Measurements from ENCODE around the gene OR10D3. TPM values are rescaled to one million over a fixed set of nuclear protein-coding genes. Genes with fewer than 3 reads are reported as not detected.

OR10D3 gene
- total and polyA plus RNA-seq, 2 experiments from 2014 or later: not detected

- Histone ChIP-seq H3K9me3 (ENCODE audit: low read depth) (no peaks in the 10 kb centered on the region), H3K9me2 (ENCODE audit: insufficient read depth) (no peaks in the 10 kb centered on the region), H2AFZ (no peak overlapping the region), H3K36me3 (ENCODE audit: low read depth) (no peaks in the 10 kb centered on the region), H3K4me2 (ENCODE audit: unreplicated experiment) (no peak overlapping the region), H3K4me1 (ENCODE audit: insufficient read depth) (no peaks in the 10 kb centered on the region), H3F3A (ENCODE audit: insufficient read depth) (no peaks in the 10 kb centered on the region), H4K20me1 (ENCODE audit: insufficient read depth) (no peaks in the 10 kb centered on the region), H3K4me3 (no peak overlapping the region), H3K79me2 (ENCODE audit: insufficient read depth) (no peaks in the 10 kb centered on the region), H3K27me3 (replicated peaks; ENCODE audit: insufficient read depth) (peaks cover 6% of the 10 kb centered on the region), H3K9ac (no peak overlapping the region), H3K27ac (no peak overlapping the region)
- 48 to 49% methylated on average over 6 of the region's 6 CpGs for WGBS, 2 experiments (ENCODE audit: low coverage in 1 of 2, low lambda C conversion rate in 2 of 2, missing lambda C conversion rate in 2 of 2)
- in situ Hi-C loops (cut with MboI): no loop called here
- DNase-seq: no peak
- TF ChIP-seq EZH2 (IDR thresholded peaks at IDR 0.05; ENCODE audit: insufficient read depth, poor library complexity, severe bottlenecking): no peak
Measured at GRCh38 chr11:124207102-124207792, 24.1 kb downstream of the OR10D3 start.

GRCh38 chr11:124209824-124210357 is 26.7 kb downstream of the OR10D3 start:
- H3K27ac ChIP-seq: no peak overlapping the region
- H3F3A ChIP-seq (ENCODE audit: insufficient read depth): no peaks in the 10 kb centered on the region
- H3K36me3 ChIP-seq (ENCODE audit: low read depth): no peaks in the 10 kb centered on the region
- DNase-seq: no peak
- H3K4me3 ChIP-seq: no peak overlapping the region
- no peak overlapping the region for H3K4me2 ChIP-seq (ENCODE audit: unreplicated experiment)
- H3K4me1 ChIP-seq (ENCODE audit: insufficient read depth): no peaks in the 10 kb centered on the region
- in situ Hi-C loops (cut with MboI): no loop called here
- H3K9me3 ChIP-seq (ENCODE audit: low read depth): no peaks in the 10 kb centered on the region
- H3K9me2 ChIP-seq (ENCODE audit: insufficient read depth): no peaks in the 10 kb centered on the region
- H3K79me2 ChIP-seq (ENCODE audit: insufficient read depth): no peaks in the 10 kb centered on the region
- H3K27me3 ChIP-seq (replicated peaks; ENCODE audit: insufficient read depth): no peaks in the 10 kb centered on the region; the same call in 1 of the 2 replicates
- no peak overlapping the region for H2AFZ ChIP-seq
- no peak overlapping the region for H3K9ac ChIP-seq
- 47 to 48% methylated on average over 6 of the region's 6 CpGs for WGBS, 2 experiments (ENCODE audit: low coverage in 1 of 2, low lambda C conversion rate in 2 of 2, missing lambda C conversion rate in 2 of 2)
- H4K20me1 ChIP-seq (ENCODE audit: insufficient read depth): no peaks in the 10 kb centered on the region
- no peak for TF ChIP-seq EZH2 (IDR thresholded peaks at IDR 0.05; ENCODE audit: insufficient read depth, poor library complexity, severe bottlenecking)

- Histone ChIP-seq H3K27me3 (replicated peaks; ENCODE audit: insufficient read depth) (no peaks in the 10 kb centered on the region; the same call in 1 of the 2 replicates), H4K20me1 (ENCODE audit: insufficient read depth) (no peaks in the 10 kb centered on the region), H3F3A (ENCODE audit: insufficient read depth) (no peaks in the 10 kb centered on the region), H3K36me3 (ENCODE audit: low read depth) (no peaks in the 10 kb centered on the region), H3K9ac (no peak overlapping the region), H3K4me1 (ENCODE audit: insufficient read depth) (no peaks in the 10 kb centered on the region), H3K9me3 (ENCODE audit: low read depth) (no peaks in the 10 kb centered on the region), H3K79me2 (ENCODE audit: insufficient read depth) (no peaks in the 10 kb centered on the region), H3K9me2 (ENCODE audit: insufficient read depth) (no peaks in the 10 kb centered on the region), H2AFZ (no peak overlapping the region), H3K27ac (no peak overlapping the region), H3K4me2 (ENCODE audit: unreplicated experiment) (no peak overlapping the region), H3K4me3 (no peak overlapping the region)
- DNase-seq: no peak
- in situ Hi-C loops (cut with MboI): no loop called here
- TF ChIP-seq EZH2phosphoT487 (IDR thresholded peaks at IDR 0.05; ENCODE audit: insufficient read depth, low read depth) (no peak), EZH2 (IDR thresholded peaks at IDR 0.05; ENCODE audit: insufficient read depth, poor library complexity, severe bottlenecking) (no peak)
- 59 to 62% methylated on average over 5 of the region's 5 CpGs for WGBS, 2 experiments (ENCODE audit: low coverage in 1 of 2, low lambda C conversion rate in 2 of 2, missing lambda C conversion rate in 2 of 2)
Measured at GRCh38 chr11:124210421-124210820, 27.3 kb downstream of the OR10D3 start.

- Histone ChIP-seq H3K27ac (no peak overlapping the region), H3K9me2 (ENCODE audit: insufficient read depth) (no peaks in the 10 kb centered on the region), H3K79me2 (ENCODE audit: insufficient read depth) (no peaks in the 10 kb centered on the region), H4K20me1 (ENCODE audit: insufficient read depth) (no peaks in the 10 kb centered on the region), H3K4me3 (no peak overlapping the region), H3K4me1 (ENCODE audit: insufficient read depth) (no peaks in the 10 kb centered on the region), H3K36me3 (ENCODE audit: low read depth) (no peaks in the 10 kb centered on the region), H3F3A (ENCODE audit: insufficient read depth) (no peaks in the 10 kb centered on the region), H3K4me2 (ENCODE audit: unreplicated experiment) (no peak overlapping the region), H3K9me3 (ENCODE audit: low read depth) (no peaks in the 10 kb centered on the region), H3K27me3 (replicated peaks; ENCODE audit: insufficient read depth) (no peaks in the 10 kb centered on the region; the same call in 1 of the 2 replicates), H2AFZ (no peak overlapping the region), H3K9ac (no peak overlapping the region)
- no peak for DNase-seq
- TF ChIP-seq EZH2 (IDR thresholded peaks at IDR 0.05; ENCODE audit: insufficient read depth, poor library complexity, severe bottlenecking) (no peak), EZH2phosphoT487 (IDR thresholded peaks at IDR 0.05; ENCODE audit: insufficient read depth, low read depth) (no peak)
- in situ Hi-C loops (cut with MboI): no loop called here
Measured at GRCh38 chr11:124211321-124211720, 28.2 kb downstream of the OR10D3 start.
